ENCODE data around the gene PLXNB2.

The PLXNB2 gene

GRCh38 chr22:50257041-50257440, 50.4 kb downstream of the PLXNB2 start:
- Histone ChIP-seq H3K4me3 (ENCODE audit: low read depth, low read length, poor library complexity, severe bottlenecking) (no peak overlapping the region), H3K79me2 (ENCODE audit: insufficient read depth, low read length) (peaks cover 4% of the 10 kb centered on the region; the same call in 1 of the 2 replicates), H3K9me3 (ENCODE audit: low read length) (no peaks in the 10 kb centered on the region), H3K4me2 (ENCODE audit: low read length) (no peak overlapping the region), H4K20me1 (ENCODE audit: insufficient read depth, low read length) (no peaks in the 10 kb centered on the region), H3K9me2 (ENCODE audit: low read depth, low read length) (no peaks in the 10 kb centered on the region), H3K27ac (ENCODE audit: low read depth, low read length, poor library complexity, severe bottlenecking) (no peak overlapping the region), H2AFZ (ENCODE audit: low read length) (no peak overlapping the region), H3K4me1 (ENCODE audit: insufficient read depth, low read length, severe bottlenecking) (peaks cover 15% of the 10 kb centered on the region), H3K9ac (ENCODE audit: low read length) (no peak overlapping the region), H3K36me3 (ENCODE audit: insufficient read depth, low read length) (peaks cover 57% of the 10 kb centered on the region), H3F3A (ENCODE audit: insufficient read depth, low read length) (peaks cover 7% of the 10 kb centered on the region; the same call in 1 of the 2 replicates), H3K27me3 (ENCODE audit: insufficient read depth, low read length) (no peaks in the 10 kb centered on the region)
- TF ChIP-seq CTCF (IDR thresholded peaks at IDR 0.05; ENCODE audit: low read length): no peak
- TF ChIP-seq EZH2 (IDR thresholded peaks at IDR 0.05; ENCODE audit: borderline replicate concordance, low read length): no peak

GRCh38 chr22:50256258-50256862, 51.1 kb downstream of the PLXNB2 start:
- peaks cover 57% of the 10 kb centered on the region for H3K36me3 ChIP-seq (ENCODE audit: insufficient read depth, low read length)
- peaks cover 7% of the 10 kb centered on the region; the same call in 1 of the 2 replicates for H3F3A ChIP-seq (ENCODE audit: insufficient read depth, low read length)
- no peak overlapping the region for H3K9ac ChIP-seq (ENCODE audit: low read length)
- H2AFZ ChIP-seq (ENCODE audit: low read length): no peak overlapping the region
- no peak overlapping the region for H3K4me3 ChIP-seq (ENCODE audit: low read depth, low read length, poor library complexity, severe bottlenecking)
- H3K9me3 ChIP-seq (ENCODE audit: low read length): no peaks in the 10 kb centered on the region
- no peak for TF ChIP-seq CTCF (IDR thresholded peaks at IDR 0.05; ENCODE audit: low read length)
- no peak for TF ChIP-seq EZH2 (IDR thresholded peaks at IDR 0.05; ENCODE audit: borderline replicate concordance, low read length)
- H3K27me3 ChIP-seq (ENCODE audit: insufficient read depth, low read length): no peaks in the 10 kb centered on the region
- H4K20me1 ChIP-seq (ENCODE audit: insufficient read depth, low read length): no peaks in the 10 kb centered on the region
- no peak overlapping the region for H3K27ac ChIP-seq (ENCODE audit: low read depth, low read length, poor library complexity, severe bottlenecking)
- peaks cover 16% of the 10 kb centered on the region for H3K4me1 ChIP-seq (ENCODE audit: insufficient read depth, low read length, severe bottlenecking)
- H3K79me2 ChIP-seq (ENCODE audit: insufficient read depth, low read length): peaks cover 4% of the 10 kb centered on the region; the same call in 1 of the 2 replicates
- H3K9me2 ChIP-seq (ENCODE audit: low read depth, low read length): no peaks in the 10 kb centered on the region
- no peak overlapping the region for H3K4me2 ChIP-seq (ENCODE audit: low read length)

- Histone ChIP-seq H3K4me3 (ENCODE audit: low read depth, low read length, poor library complexity, severe bottlenecking) (no peak overlapping the region), H3K9me3 (ENCODE audit: low read length) (no peaks in the 10 kb centered on the region), H3F3A (ENCODE audit: insufficient read depth, low read length) (peaks cover 7% of the 10 kb centered on the region; the same call in 1 of the 2 replicates), H3K4me2 (ENCODE audit: low read length) (no peak overlapping the region), H3K9me2 (ENCODE audit: low read depth, low read length) (no peaks in the 10 kb centered on the region), H4K20me1 (ENCODE audit: insufficient read depth, low read length) (no peaks in the 10 kb centered on the region), H3K9ac (ENCODE audit: low read length) (no peak overlapping the region), H3K4me1 (ENCODE audit: insufficient read depth, low read length, severe bottlenecking) (peaks cover 18% of the 10 kb centered on the region), H2AFZ (ENCODE audit: low read length) (no peak overlapping the region), H3K79me2 (ENCODE audit: insufficient read depth, low read length) (peaks cover 2% of the 10 kb centered on the region; the same call in 1 of the 2 replicates), H3K27me3 (ENCODE audit: insufficient read depth, low read length) (no peaks in the 10 kb centered on the region), H3K27ac (ENCODE audit: low read depth, low read length, poor library complexity, severe bottlenecking) (no peak overlapping the region), H3K36me3 (ENCODE audit: insufficient read depth, low read length) (peaks cover 57% of the 10 kb centered on the region)
- TF ChIP-seq CTCF (IDR thresholded peaks at IDR 0.05; ENCODE audit: low read length) (no peak), EZH2 (IDR thresholded peaks at IDR 0.05; ENCODE audit: borderline replicate concordance, low read length) (no peak)
Observed at GRCh38 chr22:50255607-50256006, 51.8 kb downstream of the PLXNB2 start.
